ENCODE measurements around the gene SCTR. TPM values are rescaled to one million over a fixed set of nuclear protein-coding genes. Genes with fewer than 3 reads are reported as not detected.

SCTR gene
- total and polyA plus RNA-seq, 2 of the 13 experiments (the other 11 are each of a cell fraction or from before 2014, with no cell fraction given), result not detected

DNA sequence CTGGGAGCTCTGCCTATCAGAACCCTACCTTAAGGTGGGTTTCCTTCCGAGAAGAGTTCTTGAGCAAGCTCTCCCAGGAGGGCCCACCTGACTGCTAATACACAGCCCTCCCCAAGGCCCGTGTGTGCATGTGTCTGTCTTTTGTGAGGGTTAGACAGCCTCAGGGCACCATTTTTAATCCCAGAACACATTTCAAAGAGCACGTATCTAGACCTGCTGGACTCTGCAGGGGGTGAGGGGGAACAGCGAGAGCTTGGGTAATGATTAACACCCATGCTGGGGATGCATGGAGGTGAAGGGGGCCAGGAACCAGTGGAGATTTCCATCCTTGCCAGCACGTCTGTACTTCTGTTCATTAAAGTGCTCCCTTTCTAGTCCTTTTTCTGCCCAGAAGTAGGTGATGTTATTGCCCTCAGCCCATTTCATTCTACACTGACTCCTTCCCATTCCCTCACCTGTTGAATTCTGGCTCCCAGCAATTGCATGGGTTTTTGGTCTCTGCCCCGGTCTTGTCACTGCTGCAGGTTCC is 86.1 kb downstream of the SCTR start (continued):
- TF ChIP-seq, protein P1, sequence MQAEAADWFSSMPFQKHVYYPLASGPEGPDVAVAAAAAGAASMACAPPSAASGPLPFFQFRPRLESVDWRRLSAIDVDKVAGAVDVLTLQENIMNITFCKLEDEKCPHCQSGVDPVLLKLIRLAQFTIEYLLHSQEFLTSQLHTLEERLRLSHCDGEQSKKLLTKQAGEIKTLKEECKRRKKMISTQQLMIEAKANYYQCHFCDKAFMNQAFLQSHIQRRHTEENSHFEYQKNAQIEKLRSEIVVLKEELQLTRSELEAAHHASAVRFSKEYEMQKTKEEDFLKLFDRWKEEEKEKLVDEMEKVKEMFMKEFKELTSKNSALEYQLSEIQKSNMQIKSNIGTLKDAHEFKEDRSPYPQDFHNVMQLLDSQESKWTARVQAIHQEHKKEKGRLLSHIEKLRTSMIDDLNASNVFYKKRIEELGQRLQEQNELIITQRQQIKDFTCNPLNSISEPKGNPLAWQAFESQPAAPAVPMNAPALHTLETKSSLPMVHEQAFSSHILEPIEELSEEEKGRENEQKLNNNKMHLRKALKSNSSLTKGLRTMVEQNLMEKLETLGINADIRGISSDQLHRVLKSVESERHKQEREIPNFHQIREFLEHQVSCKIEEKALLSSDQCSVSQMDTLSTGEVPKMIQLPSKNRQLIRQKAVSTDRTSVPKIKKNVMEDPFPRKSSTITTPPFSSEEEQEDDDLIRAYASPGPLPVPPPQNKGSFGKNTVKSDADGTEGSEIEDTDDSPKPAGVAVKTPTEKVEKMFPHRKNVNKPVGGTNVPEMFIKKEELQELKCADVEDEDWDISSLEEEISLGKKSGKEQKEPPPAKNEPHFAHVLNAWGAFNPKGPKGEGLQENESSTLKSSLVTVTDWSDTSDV (CRISPR knock-in tag; IDR thresholded peaks at IDR 0.05), result no peak
- peak; percentile 84 for TF ChIP-seq PPARG (CRISPR knock-in tag; conservative IDR thresholded peaks at IDR 0.05)
- peak; percentile 92 for TF ChIP-seq SAP130 (CRISPR knock-in tag; IDR thresholded peaks at IDR 0.05; ENCODE audit: low read depth)
- no peak; the same call in 1 of the 2 replicates for TF ChIP-seq SMAD1 (CRISPR knock-in tag; IDR thresholded peaks at IDR 0.05; ENCODE audit: borderline replicate concordance, low read depth)
- TF ChIP-seq, protein P2, sequence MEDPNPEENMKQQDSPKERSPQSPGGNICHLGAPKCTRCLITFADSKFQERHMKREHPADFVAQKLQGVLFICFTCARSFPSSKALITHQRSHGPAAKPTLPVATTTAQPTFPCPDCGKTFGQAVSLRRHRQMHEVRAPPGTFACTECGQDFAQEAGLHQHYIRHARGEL (CRISPR knock-in tag; IDR thresholded peaks at IDR 0.05), result no peak
- TF ChIP-seq ZNF569 (CRISPR knock-in tag; IDR thresholded peaks at IDR 0.05; ENCODE audit: borderline replicate concordance), result no peak
- TF ChIP-seq KLF9 (CRISPR knock-in tag; IDR thresholded peaks at IDR 0.05; ENCODE audit: low read depth), result no peak
- TF ChIP-seq SNAI1 (CRISPR knock-in tag; IDR thresholded peaks at IDR 0.05; ENCODE audit: borderline replicate concordance), result no peak
- 0 out of 2 replicates have a peak, but pooled peaks have one; percentile 26 for TF ChIP-seq KMT2B (CRISPR knock-in tag; IDR thresholded peaks at IDR 0.05)
- no peak for TF ChIP-seq ONECUT2 (CRISPR knock-in tag; IDR thresholded peaks at IDR 0.05)
- peak; percentile 58; the same call in 1 of the 2 replicates for TF ChIP-seq ZHX2 (IDR thresholded peaks at IDR 0.05; ENCODE audit: low read depth)
- no peak for TF ChIP-seq ZHX2 (CRISPR knock-in tag; IDR thresholded peaks at IDR 0.05; ENCODE audit: borderline replicate concordance)
- TF ChIP-seq, protein P3, sequence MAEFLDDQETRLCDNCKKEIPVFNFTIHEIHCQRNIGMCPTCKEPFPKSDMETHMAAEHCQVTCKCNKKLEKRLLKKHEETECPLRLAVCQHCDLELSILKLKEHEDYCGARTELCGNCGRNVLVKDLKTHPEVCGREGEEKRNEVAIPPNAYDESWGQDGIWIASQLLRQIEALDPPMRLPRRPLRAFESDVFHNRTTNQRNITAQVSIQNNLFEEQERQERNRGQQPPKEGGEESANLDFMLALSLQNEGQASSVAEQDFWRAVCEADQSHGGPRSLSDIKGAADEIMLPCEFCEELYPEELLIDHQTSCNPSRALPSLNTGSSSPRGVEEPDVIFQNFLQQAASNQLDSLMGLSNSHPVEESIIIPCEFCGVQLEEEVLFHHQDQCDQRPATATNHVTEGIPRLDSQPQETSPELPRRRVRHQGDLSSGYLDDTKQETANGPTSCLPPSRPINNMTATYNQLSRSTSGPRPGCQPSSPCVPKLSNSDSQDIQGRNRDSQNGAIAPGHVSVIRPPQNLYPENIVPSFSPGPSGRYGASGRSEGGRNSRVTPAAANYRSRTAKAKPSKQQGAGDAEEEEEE (CRISPR knock-in tag; IDR thresholded peaks at IDR 0.05; ENCODE audit: borderline replicate concordance), result no peak
- TF ChIP-seq, protein P4, sequence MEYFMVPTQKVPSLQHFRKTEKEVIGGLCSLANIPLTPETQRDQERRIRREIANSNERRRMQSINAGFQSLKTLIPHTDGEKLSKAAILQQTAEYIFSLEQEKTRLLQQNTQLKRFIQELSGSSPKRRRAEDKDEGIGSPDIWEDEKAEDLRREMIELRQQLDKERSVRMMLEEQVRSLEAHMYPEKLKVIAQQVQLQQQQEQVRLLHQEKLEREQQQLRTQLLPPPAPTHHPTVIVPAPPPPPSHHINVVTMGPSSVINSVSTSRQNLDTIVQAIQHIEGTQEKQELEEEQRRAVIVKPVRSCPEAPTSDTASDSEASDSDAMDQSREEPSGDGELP (IDR thresholded peaks at IDR 0.05; ENCODE audit: borderline replicate concordance, low read depth), result peak; percentile 64; the same call in 1 of the 2 replicates
- peak; percentile 67; the same call in 1 of the 2 replicates for TF ChIP-seq RXRA (CRISPR knock-in tag; IDR thresholded peaks at IDR 0.05)
- TF ChIP-seq NR2F2 (IDR thresholded peaks at IDR 0.05; ENCODE audit: borderline replicate concordance, low read depth), result peak; percentile 39; the same call in 1 of the 2 replicates
